OCI-LY7 (cell line): ENCODE measurements around the gene SLC9A6.

Experiments
- EZH2phosphoT487 ChIP-seq: fragments of 200-600 bp; sonication (generic); IDR thresholded peaks from 2 replicates; pipeline ENCODE4 v1.6.1; 2018; ENCODE audit warnings: low read depth, borderline replicate concordance, mild to moderate bottlenecking, mixed run types, antibody characterized with exemption, low read length, moderate library complexity, mixed read lengths
- TF ChIP-seq, protein P1 (sequence below): fragments of 200-600 bp; sonication (generic); conservative IDR thresholded peaks from 2 replicates; pipeline ENCODE4 v1.5.1; 2014; ENCODE audit warnings: mild to moderate bottlenecking, antibody characterized with exemption, low read length, moderate library complexity, mixed read lengths

DNA sequence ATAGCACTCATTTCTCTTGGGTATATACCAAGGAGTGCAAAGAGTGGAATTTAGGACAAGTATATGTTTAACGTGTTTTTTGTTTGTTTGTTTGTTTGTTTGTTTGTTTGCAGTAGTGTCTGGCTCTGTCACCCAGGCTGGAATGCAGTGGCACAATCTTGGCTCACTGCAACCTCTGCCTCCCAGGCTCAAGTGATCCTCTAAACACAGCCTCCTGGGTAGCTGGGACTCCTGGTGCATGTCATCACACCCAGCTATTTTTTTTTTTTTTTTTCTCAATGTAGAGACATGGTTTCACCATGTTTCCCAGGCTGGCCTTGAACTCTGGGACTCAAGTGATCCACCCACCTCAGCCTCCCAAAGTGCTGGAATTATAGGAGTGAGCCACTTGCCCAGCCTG is 50.4 kb downstream of the SLC9A6 start:
- TF ChIP-seq, protein P1, sequence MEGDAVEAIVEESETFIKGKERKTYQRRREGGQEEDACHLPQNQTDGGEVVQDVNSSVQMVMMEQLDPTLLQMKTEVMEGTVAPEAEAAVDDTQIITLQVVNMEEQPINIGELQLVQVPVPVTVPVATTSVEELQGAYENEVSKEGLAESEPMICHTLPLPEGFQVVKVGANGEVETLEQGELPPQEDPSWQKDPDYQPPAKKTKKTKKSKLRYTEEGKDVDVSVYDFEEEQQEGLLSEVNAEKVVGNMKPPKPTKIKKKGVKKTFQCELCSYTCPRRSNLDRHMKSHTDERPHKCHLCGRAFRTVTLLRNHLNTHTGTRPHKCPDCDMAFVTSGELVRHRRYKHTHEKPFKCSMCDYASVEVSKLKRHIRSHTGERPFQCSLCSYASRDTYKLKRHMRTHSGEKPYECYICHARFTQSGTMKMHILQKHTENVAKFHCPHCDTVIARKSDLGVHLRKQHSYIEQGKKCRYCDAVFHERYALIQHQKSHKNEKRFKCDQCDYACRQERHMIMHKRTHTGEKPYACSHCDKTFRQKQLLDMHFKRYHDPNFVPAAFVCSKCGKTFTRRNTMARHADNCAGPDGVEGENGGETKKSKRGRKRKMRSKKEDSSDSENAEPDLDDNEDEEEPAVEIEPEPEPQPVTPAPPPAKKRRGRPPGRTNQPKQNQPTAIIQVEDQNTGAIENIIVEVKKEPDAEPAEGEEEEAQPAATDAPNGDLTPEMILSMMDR: no peak
- TF ChIP-seq EZH2phosphoT487: no peak
